ENCODE measurements around the gene MTHFSD.

Gene MTHFSD

DNA sequence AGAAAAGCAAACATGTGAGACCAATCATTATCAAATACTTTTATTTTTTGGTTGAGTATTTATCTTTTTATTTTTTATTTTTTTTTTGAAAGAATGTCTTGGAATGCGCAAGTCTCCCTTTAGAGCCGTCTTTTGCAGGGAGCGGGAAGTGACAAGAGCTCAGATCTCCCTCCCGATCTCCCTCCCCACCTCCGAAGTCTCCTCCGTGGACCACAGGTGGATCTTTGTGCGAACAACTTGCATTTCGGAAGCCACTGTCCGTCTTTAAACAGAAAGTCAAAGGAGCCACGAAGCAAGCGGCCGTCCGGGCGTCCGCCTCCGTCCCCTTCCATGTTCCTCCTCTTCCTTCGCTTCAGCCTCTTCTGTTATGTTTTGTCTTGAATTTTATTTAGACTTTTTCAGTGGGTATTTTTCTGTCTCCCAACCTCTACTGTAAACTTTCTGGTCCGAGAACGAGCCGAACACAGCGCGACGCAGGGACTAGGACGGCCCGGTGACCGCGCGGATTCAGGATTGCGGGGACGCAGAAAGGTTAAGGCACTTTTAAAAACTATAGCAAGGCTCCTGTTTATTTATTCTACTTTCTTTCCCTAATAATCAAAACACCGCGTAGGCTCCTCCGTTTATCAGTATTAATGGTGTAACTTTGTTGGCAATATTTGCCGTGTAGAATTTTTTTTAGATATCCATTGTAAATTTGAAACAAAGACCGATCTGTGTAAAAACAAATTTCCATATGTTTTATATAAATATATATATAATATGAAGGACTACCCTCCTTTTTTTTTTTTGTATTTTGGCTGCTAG, 41.4 kb downstream of the MTHFSD start:
- Histone ChIP-seq H2BK15ac (replicated peaks; ENCODE audit: low read depth) (no peak overlapping the region), H3K9ac (ENCODE audit: low read length) (peak overlapping the region; percentile 41), H3K18ac (ENCODE audit: low read length) (no peak overlapping the region), H2BK120ac (ENCODE audit: low read depth, low read length) (no peak overlapping the region), H2AK5ac (ENCODE audit: low read length) (no peak overlapping the region), H3K23ac (ENCODE audit: low read length) (no peak overlapping the region), H3K4me3 (ENCODE audit: low read length) (peak overlapping the region; percentile 8), H3K36me3 (ENCODE audit: control insufficient read depth, insufficient read depth, low read length) (no peaks in the 10 kb centered on the region), H3K4me2 (ENCODE audit: low read length) (peak overlapping the region; percentile 35), H3K27me3 (ENCODE audit: insufficient read depth, low read length, poor library complexity) (peaks cover 45% of the 10 kb centered on the region), H4K8ac (ENCODE audit: low read depth, low read length) (no peak overlapping the region), H3K4ac (ENCODE audit: low read depth, low read length) (no peak overlapping the region), H3K79me1 (ENCODE audit: low read length) (no peaks in the 10 kb centered on the region), H2BK5ac (ENCODE audit: low read length) (no peak overlapping the region), H3K56ac (ENCODE audit: low read length) (peak overlapping the region; percentile 43), H3K4me1 (ENCODE audit: control insufficient read depth, low read depth, low read length) (peaks cover 3% of the 10 kb centered on the region), H4K5ac (ENCODE audit: low read length) (no peak overlapping the region), H3K79me2 (ENCODE audit: control insufficient read depth, insufficient read depth, low read length) (peaks cover 4% of the 10 kb centered on the region), H3K27ac (ENCODE audit: low read depth, low read length) (no peak overlapping the region)
- no CpG with 5 or more reads among the region's 35 CpGs for WGBS (ENCODE audit: extremely low coverage, insufficient coverage, low lambda C conversion rate)
- DNase-seq: peak; percentile 27

DNA sequence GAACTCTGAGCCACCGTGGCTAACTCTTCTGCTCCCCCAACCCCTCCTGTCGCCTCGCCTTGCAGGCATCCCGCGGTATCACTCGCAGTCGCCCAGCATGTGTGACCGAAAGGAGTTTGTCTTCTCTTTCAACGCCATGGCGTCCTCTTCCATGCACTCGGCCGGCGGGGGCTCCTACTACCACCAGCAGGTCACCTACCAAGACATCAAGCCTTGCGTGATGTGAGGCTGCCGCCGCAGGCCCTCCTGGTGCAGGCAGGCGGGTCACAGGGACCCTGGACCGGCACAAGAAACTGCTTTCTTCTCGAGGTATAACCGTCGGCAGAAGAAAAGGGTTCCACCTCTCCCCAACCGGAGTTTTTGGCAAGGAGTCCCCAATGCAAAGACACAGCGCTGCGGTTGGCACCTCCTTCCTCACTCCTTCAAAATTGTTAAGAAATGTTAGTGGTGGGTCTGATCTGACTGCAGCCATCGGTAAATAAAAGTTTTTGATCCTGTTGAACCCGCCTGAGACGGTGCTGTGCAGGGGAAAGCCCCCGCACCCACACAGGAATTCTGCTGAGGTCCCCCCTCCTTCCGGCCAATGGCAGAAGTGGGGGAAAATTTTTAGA, 42.1 kb downstream of the MTHFSD start:
- Histone ChIP-seq H2BK5ac (ENCODE audit: low read length) (no peak overlapping the region), H2BK15ac (replicated peaks; ENCODE audit: low read depth) (no peak overlapping the region), H3K56ac (ENCODE audit: low read length) (peak overlapping the region; percentile 56), H4K5ac (ENCODE audit: low read length) (no peak overlapping the region), H3K18ac (ENCODE audit: low read length) (no peak overlapping the region), H4K8ac (ENCODE audit: low read depth, low read length) (no peak overlapping the region), H3K9ac (ENCODE audit: low read length) (peak overlapping the region; percentile 60), H2BK120ac (ENCODE audit: low read depth, low read length) (no peak overlapping the region), H3K79me2 (ENCODE audit: control insufficient read depth, insufficient read depth, low read length) (peaks cover 4% of the 10 kb centered on the region), H3K4ac (ENCODE audit: low read depth, low read length) (no peak overlapping the region), H3K79me1 (ENCODE audit: low read length) (no peaks in the 10 kb centered on the region), H3K4me3 (ENCODE audit: low read length) (peak overlapping the region; percentile 18), H3K23ac (ENCODE audit: low read length) (no peak overlapping the region), H3K4me2 (ENCODE audit: low read length) (peak overlapping the region; percentile 15), H3K27ac (ENCODE audit: low read depth, low read length) (no peak overlapping the region), H3K27me3 (ENCODE audit: insufficient read depth, low read length, poor library complexity) (peaks cover 50% of the 10 kb centered on the region), H3K4me1 (ENCODE audit: control insufficient read depth, low read depth, low read length) (peaks cover 3% of the 10 kb centered on the region), H2AK5ac (ENCODE audit: low read length) (no peak overlapping the region), H3K36me3 (ENCODE audit: control insufficient read depth, insufficient read depth, low read length) (no peaks in the 10 kb centered on the region)
- no CpG with 5 or more reads among the region's 29 CpGs for WGBS (ENCODE audit: extremely low coverage, insufficient coverage, low lambda C conversion rate)
- peak; percentile 55 for DNase-seq

- H3K79me1 ChIP-seq (ENCODE audit: low read length): no peaks in the 10 kb centered on the region
- H2BK120ac ChIP-seq (ENCODE audit: low read depth, low read length): no peak overlapping the region
- peak overlapping the region; percentile 56 for H3K56ac ChIP-seq (ENCODE audit: low read length)
- H3K9ac ChIP-seq (ENCODE audit: low read length): peak overlapping the region; percentile 60
- H3K36me3 ChIP-seq (ENCODE audit: control insufficient read depth, insufficient read depth, low read length): no peaks in the 10 kb centered on the region
- peaks cover 7% of the 10 kb centered on the region for H3K4me1 ChIP-seq (ENCODE audit: control insufficient read depth, low read depth, low read length)
- no peak overlapping the region for H3K27ac ChIP-seq (ENCODE audit: low read depth, low read length)
- H4K5ac ChIP-seq (ENCODE audit: low read length): no peak overlapping the region
- no peak overlapping the region for H2BK15ac ChIP-seq (replicated peaks; ENCODE audit: low read depth)
- H3K4me2 ChIP-seq (ENCODE audit: low read length): peak overlapping the region; percentile 15
- peaks cover 55% of the 10 kb centered on the region for H3K27me3 ChIP-seq (ENCODE audit: insufficient read depth, low read length, poor library complexity)
- no peak overlapping the region for H4K8ac ChIP-seq (ENCODE audit: low read depth, low read length)
- peak; percentile 73 for DNase-seq
- no CpG with 5 or more reads among the region's 24 CpGs for WGBS (ENCODE audit: extremely low coverage, insufficient coverage, low lambda C conversion rate)
- H3K23ac ChIP-seq (ENCODE audit: low read length): no peak overlapping the region
- peak overlapping the region; percentile 18 for H3K4me3 ChIP-seq (ENCODE audit: low read length)
- no peak overlapping the region for H3K4ac ChIP-seq (ENCODE audit: low read depth, low read length)
- no peak overlapping the region for H3K18ac ChIP-seq (ENCODE audit: low read length)
- peaks cover 4% of the 10 kb centered on the region for H3K79me2 ChIP-seq (ENCODE audit: control insufficient read depth, insufficient read depth, low read length)
- no peak overlapping the region for H2BK5ac ChIP-seq (ENCODE audit: low read length)
- no peak overlapping the region for H2AK5ac ChIP-seq (ENCODE audit: low read length)
Observed at GRCh38 chr16:86512301-86512859, 42.7 kb downstream of the MTHFSD start.

- peaks cover 7% of the 10 kb centered on the region for H3K4me1 ChIP-seq (ENCODE audit: control insufficient read depth, low read depth, low read length)
- H3K79me2 ChIP-seq (ENCODE audit: control insufficient read depth, insufficient read depth, low read length): peaks cover 4% of the 10 kb centered on the region
- H2AK5ac ChIP-seq (ENCODE audit: low read length): no peak overlapping the region
- H3K79me1 ChIP-seq (ENCODE audit: low read length): no peaks in the 10 kb centered on the region
- H3K18ac ChIP-seq (ENCODE audit: low read length): no peak overlapping the region
- DNase-seq: peak; percentile 27
- peaks cover 59% of the 10 kb centered on the region for H3K27me3 ChIP-seq (ENCODE audit: insufficient read depth, low read length, poor library complexity)
- H3K27ac ChIP-seq (ENCODE audit: low read depth, low read length): no peak overlapping the region
- no peak overlapping the region for H3K4ac ChIP-seq (ENCODE audit: low read depth, low read length)
- H3K56ac ChIP-seq (ENCODE audit: low read length): peak overlapping the region; percentile 78
- H2BK5ac ChIP-seq (ENCODE audit: low read length): no peak overlapping the region
- H3K36me3 ChIP-seq (ENCODE audit: control insufficient read depth, insufficient read depth, low read length): no peaks in the 10 kb centered on the region
- no peak overlapping the region for H4K5ac ChIP-seq (ENCODE audit: low read length)
- no CpG with 5 or more reads among the region's 44 CpGs for WGBS (ENCODE audit: extremely low coverage, insufficient coverage, low lambda C conversion rate)
- H2BK120ac ChIP-seq (ENCODE audit: low read depth, low read length): no peak overlapping the region
- H4K8ac ChIP-seq (ENCODE audit: low read depth, low read length): no peak overlapping the region
- H3K9ac ChIP-seq (ENCODE audit: low read length): peak overlapping the region; percentile 57
- peak overlapping the region; percentile 6 for H3K4me3 ChIP-seq (ENCODE audit: low read length)
- no peak overlapping the region for H3K23ac ChIP-seq (ENCODE audit: low read length)
- peak overlapping the region; percentile 15 for H3K4me2 ChIP-seq (ENCODE audit: low read length)
- H2BK15ac ChIP-seq (replicated peaks; ENCODE audit: low read depth): no peak overlapping the region
Observed at GRCh38 chr16:86511317-86512161, 43.5 kb downstream of the MTHFSD start.

DNA sequence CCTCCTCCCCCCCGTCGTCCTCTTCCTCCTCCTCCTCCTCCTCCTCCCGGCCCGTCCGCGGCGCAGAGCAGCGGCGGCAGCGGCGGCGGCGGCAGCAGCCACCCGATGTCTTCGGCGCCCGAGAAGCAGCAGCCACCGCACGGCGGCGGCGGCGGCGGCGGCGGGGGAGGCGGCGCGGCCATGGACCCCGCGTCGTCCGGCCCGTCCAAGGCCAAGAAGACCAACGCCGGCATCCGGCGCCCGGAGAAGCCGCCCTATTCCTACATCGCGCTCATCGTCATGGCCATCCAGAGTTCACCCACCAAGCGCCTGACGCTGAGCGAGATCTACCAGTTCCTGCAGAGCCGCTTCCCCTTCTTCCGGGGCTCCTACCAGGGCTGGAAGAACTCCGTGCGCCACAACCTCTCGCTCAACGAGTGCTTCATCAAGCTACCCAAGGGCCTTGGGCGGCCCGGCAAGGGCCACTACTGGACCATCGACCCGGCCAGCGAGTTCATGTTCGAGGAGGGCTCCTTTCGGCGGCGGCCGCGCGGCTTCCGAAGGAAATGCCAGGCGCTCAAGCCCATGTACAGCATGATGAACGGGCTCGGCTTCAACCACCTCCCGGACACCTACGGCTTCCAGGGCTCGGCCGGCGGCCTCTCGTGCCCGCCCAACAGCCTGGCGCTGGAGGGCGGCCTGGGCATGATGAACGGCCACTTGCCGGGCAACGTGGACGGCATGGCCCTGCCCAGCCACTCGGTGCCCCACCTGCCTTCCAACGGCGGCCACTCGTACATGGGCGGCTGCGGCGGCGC, 44.4 kb downstream of the MTHFSD start, which contains the start of gene FOXF1:
TSS of gene FOXF1 (plus strand) at position 63 of the 797 bp plus-strand sequence. CDS start at position 106, 43 bp downstream.
- Histone ChIP-seq H3K56ac (ENCODE audit: low read length) (peak within 1 kb of the TSS; percentile 79), H3K79me1 (ENCODE audit: low read length) (no peaks in the 10 kb centered on the region), H2AK5ac (ENCODE audit: low read length) (no peak within 1 kb of the TSS), H3K18ac (ENCODE audit: low read length) (no peak within 1 kb of the TSS), H3K4me1 (ENCODE audit: control insufficient read depth, low read depth, low read length) (peaks cover 7% of the 10 kb centered on the region), H3K23ac (ENCODE audit: low read length) (no peak within 1 kb of the TSS), H3K4ac (ENCODE audit: low read depth, low read length) (no peak within 1 kb of the TSS), H3K27ac (ENCODE audit: low read depth, low read length) (no peak within 1 kb of the TSS), H4K8ac (ENCODE audit: low read depth, low read length) (no peak within 1 kb of the TSS), H3K27me3 (ENCODE audit: insufficient read depth, low read length, poor library complexity) (peaks cover 62% of the 10 kb centered on the region), H3K4me2 (ENCODE audit: low read length) (peak within 1 kb of the TSS; percentile 66), H3K4me3 (ENCODE audit: low read length) (peak within 1 kb of the TSS; percentile 18), H2BK15ac (replicated peaks; ENCODE audit: low read depth) (no peak within 1 kb of the TSS), H3K36me3 (ENCODE audit: control insufficient read depth, insufficient read depth, low read length) (no peaks in the 10 kb centered on the region), H3K9ac (ENCODE audit: low read length) (peak within 1 kb of the TSS; percentile 57), H2BK5ac (ENCODE audit: low read length) (no peak within 1 kb of the TSS), H3K79me2 (ENCODE audit: control insufficient read depth, insufficient read depth, low read length) (peaks cover 4% of the 10 kb centered on the region), H4K5ac (ENCODE audit: low read length) (no peak within 1 kb of the TSS), H2BK120ac (ENCODE audit: low read depth, low read length) (no peak within 1 kb of the TSS)
- peak; percentile 72 for DNase-seq
- whole genome bisulfite sequencing (ENCODE audit: extremely low coverage, insufficient coverage, low lambda C conversion rate): no CpG with 5 or more reads among the region's 89 CpGs
